GM19438 (cell line): Measurements from ENCODE around the gene TUBA8.
"Not testable (repeated sequence)": the region's sequence is repeated elsewhere in the genome, so short reads cannot be mapped to it uniquely, and the experiment has no call there.

Source experiments
- ATAC-seq: cut with Tn5 transposase; IDR thresholded peaks from one replicate; pipeline ENCODE4 v1.9.1; 2021; ENCODE audit warnings: low read depth; ENCODE audit not compliant: unreplicated experiment

TUBA8 gene

GRCh38 chr22:18110194-18110953 lies at the start of gene TUBA8:
Gene TUBA8, plus strand, starts transcription at chr22:18110809. Its CDS starts 57 bp downstream, at chr22:18110866.
- ATAC-seq = no peak

GRCh38 chr22:18062421-18062820 lies 48.2 kb upstream of the TUBA8 start:
- no peak for ATAC-seq

- ATAC-seq = no peak
These were observed 47.3 kb upstream of the TUBA8 start for GRCh38 chr22:18063306-18063705.

DNA sequence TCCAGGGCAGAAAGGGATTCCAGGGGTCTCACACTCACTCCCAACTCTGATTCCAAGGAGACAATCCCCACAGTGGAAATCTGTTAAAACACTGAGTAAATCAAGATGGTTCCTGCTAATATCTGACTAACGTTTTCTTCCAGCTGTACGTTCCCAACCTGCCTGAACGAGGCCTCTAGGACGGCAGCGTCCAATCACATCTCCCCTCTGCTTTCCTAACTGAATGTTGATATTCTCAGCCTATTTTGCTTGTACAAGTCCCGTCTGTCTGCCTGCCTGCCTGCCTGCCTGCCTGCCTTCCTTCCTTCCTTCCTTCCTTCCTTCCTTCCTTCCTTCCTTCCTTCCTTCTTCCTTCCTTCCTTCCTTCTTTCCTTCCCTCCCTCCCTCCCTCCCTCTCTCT lies 46.9 kb upstream of the TUBA8 start:
- not testable (repeated sequence) for ATAC-seq

DNA sequence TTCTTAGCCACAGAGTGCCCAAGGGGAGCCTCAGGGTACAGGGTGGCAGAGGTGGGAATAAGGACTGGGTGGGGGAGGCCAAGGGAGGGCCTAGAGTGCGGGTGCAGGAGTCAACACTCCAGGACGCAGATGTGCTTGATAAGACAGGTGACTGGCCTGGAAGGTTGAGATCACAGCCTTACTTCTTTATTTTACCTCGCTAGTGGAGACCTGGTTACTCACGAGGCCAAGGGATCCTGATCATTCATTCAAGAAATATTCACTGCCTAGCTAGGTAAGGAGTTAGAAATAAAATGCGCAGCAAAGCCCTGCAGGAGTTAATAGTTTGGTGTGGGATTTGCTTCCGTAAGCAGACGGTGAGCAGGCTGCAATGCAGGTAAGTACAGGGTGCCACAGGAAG lies 46.0 kb upstream of the TUBA8 start:
- ATAC-seq = no peak

DNA sequence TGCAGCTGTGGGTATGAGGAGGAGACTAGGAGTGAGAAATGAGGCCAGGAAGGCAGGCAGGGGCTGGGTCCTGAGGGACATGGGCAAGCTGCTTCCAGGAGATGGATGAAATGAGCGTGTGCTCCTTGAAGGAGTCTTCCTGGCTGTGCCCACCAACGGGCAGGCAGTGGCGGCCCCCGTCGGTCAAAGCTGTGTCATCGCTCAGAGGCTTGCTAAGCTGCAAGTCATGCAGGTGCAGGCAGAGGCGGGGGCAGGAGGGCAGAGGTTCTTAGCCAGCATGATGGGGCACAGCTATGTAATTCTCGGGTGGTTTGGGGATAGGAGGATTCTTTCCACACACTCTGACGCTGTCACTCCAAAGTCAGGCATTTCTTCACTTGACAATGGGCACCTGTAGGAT lies 45.4 kb upstream of the TUBA8 start:
- no peak for ATAC-seq

- ATAC-seq = no peak
These were observed 44.3 kb upstream of the TUBA8 start for GRCh38 chr22:18066181-18066859.

- ATAC-seq = no peak
These were observed 43.5 kb upstream of the TUBA8 start for GRCh38 chr22:18067121-18067520.

DNA sequence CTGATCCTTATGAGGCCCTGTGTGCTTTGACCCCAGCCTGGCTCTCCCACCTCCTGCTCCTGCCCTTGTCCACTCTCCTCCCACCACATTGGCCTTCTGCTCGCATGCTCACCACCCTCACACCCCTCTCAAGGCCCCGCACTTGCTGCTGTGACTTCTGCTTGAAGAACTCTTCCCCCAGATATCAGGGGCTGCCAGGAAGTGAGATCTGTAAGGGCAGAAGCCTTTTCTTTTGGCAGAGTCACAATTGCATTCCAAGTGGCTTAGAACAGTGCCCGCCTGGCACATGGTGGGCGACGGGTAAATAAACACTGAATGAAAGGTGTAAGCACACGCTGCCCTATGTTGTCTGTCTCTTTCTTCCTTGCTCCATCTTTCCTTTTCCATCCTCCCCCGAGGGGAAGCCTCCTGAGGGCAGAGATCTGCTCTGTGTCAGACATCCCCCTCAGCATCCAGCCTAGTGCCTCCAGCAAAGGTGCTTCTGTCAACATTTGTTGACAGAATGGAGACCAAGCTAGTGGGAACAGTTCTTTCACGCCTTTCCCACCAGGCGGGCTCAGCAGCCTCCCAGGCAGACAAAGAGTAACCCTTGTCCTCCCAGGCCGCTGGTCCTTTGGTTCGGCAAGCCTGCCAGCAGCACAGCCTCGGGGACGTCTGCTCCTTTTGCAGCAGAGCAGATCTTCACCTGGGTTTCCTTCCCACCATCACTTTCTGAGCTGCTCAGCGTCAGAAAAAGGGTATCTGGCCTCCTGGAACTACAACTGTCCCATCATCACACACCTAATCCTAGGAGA lies 42.9 kb upstream of the TUBA8 start:
- ATAC-seq = no peak

- ATAC-seq = no peak
These were observed 42.1 kb upstream of the TUBA8 start for GRCh38 chr22:18068381-18068988.

- no peak for ATAC-seq
These were observed 41.6 kb upstream of the TUBA8 start for GRCh38 chr22:18069041-18069440.

GRCh38 chr22:18070041-18070440 lies 40.6 kb upstream of the TUBA8 start:
- ATAC-seq = no peak

GRCh38 chr22:18070556-18071306 lies 39.9 kb upstream of the TUBA8 start:
- ATAC-seq = no peak

- ATAC-seq = not testable (repeated sequence)
These were observed 39.2 kb upstream of the TUBA8 start for GRCh38 chr22:18071307-18071967.

GRCh38 chr22:18071968-18072310 lies 38.7 kb upstream of the TUBA8 start:
- no peak for ATAC-seq

GRCh38 chr22:18073467-18073866 lies 37.1 kb upstream of the TUBA8 start:
- no peak for ATAC-seq

- not testable (repeated sequence) for ATAC-seq
These were observed 36.7 kb upstream of the TUBA8 start for GRCh38 chr22:18073927-18074326.

- no peak for ATAC-seq
These were observed 35.4 kb upstream of the TUBA8 start for GRCh38 chr22:18075101-18075719.

DNA sequence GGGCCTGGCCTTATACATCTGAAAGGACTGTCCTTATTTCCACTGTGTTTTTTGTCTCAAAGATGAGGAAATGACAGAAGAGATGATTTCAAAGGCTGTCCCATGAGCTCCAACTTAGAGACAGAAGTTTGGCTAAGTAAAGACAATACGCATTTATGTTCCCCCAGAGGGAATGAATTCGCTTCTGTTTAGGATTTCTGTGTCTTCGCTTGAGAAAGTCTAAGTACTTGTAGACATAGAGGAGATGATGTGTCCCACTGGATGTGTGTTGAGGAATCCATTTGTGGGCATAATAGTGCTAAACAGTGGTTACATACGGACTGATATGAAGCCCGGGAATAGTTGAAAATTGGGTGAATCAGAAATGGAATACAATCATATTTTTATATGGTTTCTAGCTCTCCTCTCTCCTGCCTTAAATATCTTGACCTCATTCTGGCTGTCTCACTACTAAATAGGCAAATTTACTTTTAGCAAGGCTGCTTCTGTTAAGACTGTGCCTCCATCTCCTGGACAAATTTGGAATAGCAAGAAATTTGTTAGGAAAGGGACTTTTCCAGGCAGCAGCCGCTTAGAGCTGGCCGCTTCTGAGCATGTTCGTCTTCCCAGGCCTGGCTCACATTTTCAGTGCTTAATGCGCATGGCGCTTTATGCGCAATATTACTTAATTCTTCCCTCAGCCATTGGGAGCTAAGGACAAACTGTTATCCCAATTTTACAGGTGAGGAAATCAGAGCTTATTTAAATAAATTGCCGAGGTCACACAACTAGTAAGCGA lies 34.7 kb upstream of the TUBA8 start:
- no peak for ATAC-seq
